AG09319 (cell line): ENCODE measurements around the gene FAM110D.

Experiments
- DNase-seq: peaks from one replicate; pipeline ENCODE4 v3.0.0-alpha.2; 2010; ENCODE audit warnings: low read depth; ENCODE audit errors: extremely low read depth
- CTCF ChIP-seq: IDR thresholded peaks from 2 replicates; pipeline ENCODE4 v1.5.1; 2011; ENCODE audit warnings: low read depth, mild to moderate bottlenecking, inconsistent platforms, low read length, moderate library complexity

The FAM110D gene

GRCh38 chr1:26148887-26149286 lies 10.0 kb upstream of the FAM110D start:
- no peak for DNase-seq
- no peak for TF ChIP-seq CTCF

GRCh38 chr1:26153966-26154532 lies 4.8 kb upstream of the FAM110D start:
- DNase-seq = no peak

GRCh38 chr1:26154750-26155149 lies 4.1 kb upstream of the FAM110D start:
- no peak for TF ChIP-seq CTCF
- no peak for DNase-seq

More at GRCh38 chr1:26153966-26154532, 4.8 kb upstream of the FAM110D start:
- no peak for TF ChIP-seq CTCF

GRCh38 chr1:26155370-26156284 lies 3.3 kb upstream of the FAM110D start:
- TF ChIP-seq CTCF = no peak
- DNase-seq = no peak

GRCh38 chr1:26156285-26157038 lies 2.4 kb upstream of the FAM110D start:
- no peak for DNase-seq

GRCh38 chr1:26158271-26158907 lies 490 bp upstream of the FAM110D start:
- DNase-seq = no peak
- no peak for TF ChIP-seq CTCF

More at GRCh38 chr1:26156285-26157038, 2.4 kb upstream of the FAM110D start:
- TF ChIP-seq CTCF = no peak
